Muscle layer of duodenum (tissue), 2 donors: ENCODE data around the gene DTNB.

Source experiments
- H3K27ac ChIP-seq: one replicate; pipeline ENCODE4 v1.7.0; 2013; ENCODE audit warnings: mild to moderate bottlenecking, low read length
- H3K27me3 ChIP-seq: one replicate; pipeline ENCODE4 v1.7.0; 2013; ENCODE audit warnings: low read depth, mild to moderate bottlenecking, control low read depth, low read length
- H3K36me3 ChIP-seq, 2 donors: one replicate each; pipeline ENCODE4 v1.7.0; 2013; ENCODE audit warnings: low read length in 2 of 2, control low read depth in 1 of 2, mild to moderate bottlenecking in 1 of 2; ENCODE audit not compliant: insufficient read depth in 2 of 2, control insufficient read depth in 1 of 2
- H3K4me1 ChIP-seq, 2 donors: one replicate each; pipeline ENCODE4 v1.7.0; 2013; ENCODE audit warnings: low read length in 2 of 2, mild to moderate bottlenecking in 2 of 2, control low read depth in 1 of 2, moderate library complexity in 1 of 2; ENCODE audit not compliant: insufficient read depth in 2 of 2, control insufficient read depth in 1 of 2
- H3K4me3 ChIP-seq, 2 donors: one replicate each; pipeline ENCODE4 v1.7.0; 2013; ENCODE audit warnings: low read length in 2 of 2, low read depth in 1 of 2, mild to moderate bottlenecking in 1 of 2
- H3K9me3 ChIP-seq, 2 donors: one replicate each; pipeline ENCODE4 v1.7.0; 2013; ENCODE audit warnings: low read length in 2 of 2, control low read depth in 1 of 2, mild to moderate bottlenecking in 1 of 2; ENCODE audit not compliant: control insufficient read depth in 1 of 2
- donor health status: healthy.

The DTNB gene

DNA sequence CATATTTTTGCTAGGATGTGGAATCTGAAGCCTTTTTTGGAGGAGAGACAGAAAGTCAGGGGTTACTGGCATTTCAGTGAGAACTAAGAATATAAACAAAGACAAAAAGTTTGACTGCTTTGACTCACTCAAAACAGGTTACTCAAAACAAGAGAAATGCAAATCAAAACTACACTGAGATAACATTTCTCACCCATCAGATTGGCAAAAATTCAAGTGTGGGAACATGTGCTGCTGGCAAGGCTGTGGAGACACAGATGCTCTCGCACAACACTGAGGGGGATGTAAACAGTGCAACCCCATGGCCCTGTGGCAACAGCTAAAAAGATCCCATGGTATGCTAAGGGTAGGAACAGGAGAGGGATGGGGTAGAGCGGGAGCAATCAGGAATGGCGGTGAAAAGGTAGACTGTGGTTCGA, 86.6 kb downstream of the DTNB start:
- H3K9me3 ChIP-seq = no peaks in the 10 kb centered on the region
- no peaks in the 10 kb centered on the region for H3K4me1 ChIP-seq
- no peak overlapping the region for H3K27ac ChIP-seq
- H3K36me3 ChIP-seq = no peaks in the 10 kb centered on the region
- H3K4me3 ChIP-seq = no peak overlapping the region
- H3K27me3 ChIP-seq = no peaks in the 10 kb centered on the region

- no peaks in the 10 kb centered on the region for H3K36me3 ChIP-seq
- no peak overlapping the region for H3K27ac ChIP-seq
- no peaks in the 10 kb centered on the region for H3K4me1 ChIP-seq
Observed at GRCh38 chr2:25585189-25585588, 88.2 kb downstream of the DTNB start.

DNA sequence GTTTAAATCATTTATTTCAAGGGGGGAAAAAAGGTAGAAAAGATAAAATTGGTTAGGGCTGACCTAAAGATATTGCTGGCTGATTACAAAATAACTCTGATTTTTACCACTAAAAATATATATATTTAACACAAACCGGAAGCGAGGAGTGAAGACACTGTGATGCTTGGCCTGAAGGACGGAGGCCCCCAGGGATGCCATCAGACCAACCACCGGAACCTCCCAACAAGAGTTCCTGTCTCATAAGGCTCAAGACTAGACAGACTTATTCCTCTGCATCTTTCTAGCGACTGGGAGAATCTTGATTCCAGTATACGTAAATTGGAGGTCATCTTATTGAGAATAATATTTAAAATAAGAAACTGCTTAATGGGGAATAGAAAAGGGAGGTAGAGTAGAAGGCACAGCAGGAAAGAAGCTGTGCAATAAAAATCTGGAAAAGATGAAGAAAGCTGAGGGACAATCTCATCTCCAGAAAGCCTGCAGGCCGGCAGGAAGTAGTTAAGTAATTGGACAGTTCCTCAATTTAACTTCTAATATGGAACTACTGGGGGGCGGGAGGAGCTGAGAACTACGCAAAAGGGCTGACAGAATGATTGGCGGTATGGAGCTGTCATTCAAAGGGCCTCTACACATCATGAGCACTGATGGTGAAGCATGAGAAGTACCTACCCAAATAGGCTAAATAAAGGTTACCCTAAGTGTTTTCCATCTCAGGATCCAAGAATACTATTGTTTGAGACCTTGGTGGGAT, 91.1 kb downstream of the DTNB start:
- Histone ChIP-seq H3K9me3 (no peaks in the 10 kb centered on the region), H3K4me1 (no peaks in the 10 kb centered on the region), H3K4me3 (no peak overlapping the region), H3K27me3 (no peaks in the 10 kb centered on the region), H3K36me3 (no peaks in the 10 kb centered on the region), H3K27ac (no peak overlapping the region)

More at GRCh38 chr2:25585189-25585588, 88.2 kb downstream of the DTNB start:
- H3K27me3 ChIP-seq = no peaks in the 10 kb centered on the region
- H3K4me3 ChIP-seq = no peak overlapping the region
- no peaks in the 10 kb centered on the region for H3K9me3 ChIP-seq

DNA sequence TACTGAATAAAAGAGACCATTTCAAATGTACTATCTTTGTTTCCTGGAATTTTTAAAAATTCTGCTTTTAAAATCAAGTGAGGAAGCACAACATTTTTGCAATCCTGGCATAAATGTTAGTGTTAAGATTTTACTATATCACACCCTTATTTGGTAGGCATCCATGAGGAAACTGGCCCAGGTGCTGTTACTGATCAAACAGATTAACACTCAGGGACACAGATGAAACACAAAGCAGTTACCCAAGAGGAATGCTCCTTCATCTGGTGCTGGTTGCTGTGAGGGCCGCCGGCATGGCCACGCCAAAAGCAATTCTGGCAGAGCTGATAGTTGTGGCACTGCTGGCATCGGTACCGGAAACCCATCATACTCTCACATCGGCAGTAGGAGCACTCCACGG, 96.8 kb downstream of the DTNB start:
- no peaks in the 10 kb centered on the region for H3K36me3 ChIP-seq
- H3K27me3 ChIP-seq = no peaks in the 10 kb centered on the region
- no peaks in the 10 kb centered on the region for H3K4me1 ChIP-seq
- H3K27ac ChIP-seq = no peak overlapping the region
- H3K9me3 ChIP-seq = no peaks in the 10 kb centered on the region
- H3K4me3 ChIP-seq = no peak overlapping the region

- Histone ChIP-seq H3K36me3 (no peaks in the 10 kb centered on the region), H3K27ac (no peak overlapping the region), H3K27me3 (no peaks in the 10 kb centered on the region), H3K4me3 (no peak overlapping the region), H3K4me1 (no peaks in the 10 kb centered on the region), H3K9me3 (no peaks in the 10 kb centered on the region)
Observed at GRCh38 chr2:25572638-25573037, 100.7 kb downstream of the DTNB start.

- Histone ChIP-seq H3K27me3 (no peaks in the 10 kb centered on the region), H3K4me3 (no peak overlapping the region), H3K36me3 (no peaks in the 10 kb centered on the region), H3K27ac (no peak overlapping the region), H3K9me3 (no peaks in the 10 kb centered on the region), H3K4me1 (peaks cover 5 to 6% of the 10 kb centered on the region in 2 donors)
Observed at GRCh38 chr2:25570161-25570845, 103.1 kb downstream of the DTNB start.

DNA sequence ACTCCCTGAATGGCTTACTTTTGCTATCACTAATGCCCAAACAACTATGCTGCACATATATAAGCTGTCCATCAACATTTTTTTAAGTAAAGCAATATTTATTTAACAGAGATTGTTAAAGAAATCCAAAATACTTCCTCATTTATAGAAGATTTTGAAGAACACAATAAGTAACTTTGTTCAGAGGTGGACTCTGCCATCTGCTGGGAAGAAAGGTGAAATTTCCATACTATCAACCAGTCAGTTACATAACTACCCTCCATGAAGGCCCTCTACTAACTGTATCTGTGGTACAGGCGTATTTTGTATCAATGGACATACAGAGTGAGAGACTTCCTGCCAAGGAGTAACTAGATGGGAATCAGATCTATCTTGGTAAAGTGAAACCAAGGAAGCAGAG, 106.0 kb downstream of the DTNB start:
- H3K9me3 ChIP-seq = no peaks in the 10 kb centered on the region
- no peaks in the 10 kb centered on the region for H3K36me3 ChIP-seq
- no peak overlapping the region for H3K27ac ChIP-seq
- H3K4me1 ChIP-seq = peaks cover 5 to 6% of the 10 kb centered on the region in 2 donors
- no peak overlapping the region for H3K4me3 ChIP-seq
- no peaks in the 10 kb centered on the region for H3K27me3 ChIP-seq

DNA sequence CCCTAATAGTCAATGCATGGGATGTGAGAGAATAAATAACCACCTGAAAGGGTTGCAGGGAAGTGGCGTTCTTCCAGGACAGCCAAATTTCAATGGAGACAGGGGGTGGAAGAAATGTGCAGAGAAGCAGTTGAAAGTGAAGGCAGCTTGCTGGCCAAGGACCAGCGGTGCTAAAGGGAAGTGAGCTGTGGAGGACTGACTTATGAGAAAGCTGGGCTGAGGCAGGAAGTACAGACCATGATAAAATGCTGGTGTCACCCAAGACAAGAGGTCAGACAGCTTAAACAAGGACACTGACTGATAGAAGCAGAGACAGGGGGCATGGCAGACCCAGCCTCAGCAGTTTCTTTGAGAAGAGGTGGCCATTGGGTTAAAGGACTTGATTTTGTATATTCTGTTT, 106.7 kb downstream of the DTNB start:
- H3K27me3 ChIP-seq = no peaks in the 10 kb centered on the region

GRCh38 chr2:25566094-25566493, 107.3 kb downstream of the DTNB start:
- Histone ChIP-seq H3K27me3 (no peaks in the 10 kb centered on the region), H3K4me1 (peaks cover 5 to 6% of the 10 kb centered on the region in 2 donors), H3K9me3 (no peaks in the 10 kb centered on the region), H3K36me3 (no peaks in the 10 kb centered on the region), H3K4me3 (no peak overlapping the region), H3K27ac (no peak overlapping the region)

More for the DNA sequence above, 106.7 kb downstream of the DTNB start:
- Histone ChIP-seq H3K36me3 (no peaks in the 10 kb centered on the region), H3K4me3 (no peak overlapping the region), H3K4me1 (peaks cover 5 to 6% of the 10 kb centered on the region in 2 donors), H3K9me3 (no peaks in the 10 kb centered on the region), H3K27ac (no peak overlapping the region)

GRCh38 chr2:25561136-25561850, 112.1 kb downstream of the DTNB start:
- Histone ChIP-seq H3K4me3 (no peak overlapping the region), H3K27ac (no peak overlapping the region), H3K36me3 (no peaks in the 10 kb centered on the region), H3K27me3 (no peaks in the 10 kb centered on the region), H3K4me1 (no peaks in the 10 kb centered on the region), H3K9me3 (no peaks in the 10 kb centered on the region)

DNA sequence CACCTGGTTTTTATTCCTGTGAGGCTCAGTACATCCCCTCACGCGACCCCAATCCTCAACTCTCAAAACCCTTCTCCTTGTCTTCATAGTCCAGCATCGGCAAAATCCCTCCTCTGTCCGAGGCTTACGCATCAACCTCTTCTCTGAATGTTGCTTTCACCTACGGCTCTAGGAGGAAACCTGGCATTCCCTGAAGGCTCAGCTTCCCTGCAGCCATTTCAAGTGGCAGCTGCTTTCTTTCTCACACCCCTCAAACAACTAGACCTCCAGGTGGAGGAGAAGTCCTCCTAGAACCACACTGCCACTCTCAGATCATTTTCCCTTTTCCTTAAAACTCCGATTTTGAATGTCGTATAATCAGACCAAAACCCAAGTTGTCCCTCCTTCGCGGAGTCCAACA, 114.2 kb downstream of the DTNB start:
- H3K4me1 ChIP-seq = no peaks in the 10 kb centered on the region
- no peak overlapping the region for H3K4me3 ChIP-seq
- H3K36me3 ChIP-seq = no peaks in the 10 kb centered on the region
- no peaks in the 10 kb centered on the region for H3K27me3 ChIP-seq
- no peaks in the 10 kb centered on the region for H3K9me3 ChIP-seq
- no peak overlapping the region for H3K27ac ChIP-seq
